ENCODE measurements around the gene KLC1. TPM values are rescaled to one million over a fixed set of nuclear protein-coding genes. Genes with fewer than 3 reads are reported as not detected.

KLC1 gene
- total RNA-seq, 1 donor from 2014 or later, result 975 TPM

GRCh38 chr14:103729496-103730448 is 100.8 kb downstream of the KLC1 start:
- H3K9me3 Mint-ChIP-seq (ENCODE audit: unreplicated experiment), result peaks cover 4% of the 10 kb centered on the region
- TF ChIP-seq, protein P1, sequence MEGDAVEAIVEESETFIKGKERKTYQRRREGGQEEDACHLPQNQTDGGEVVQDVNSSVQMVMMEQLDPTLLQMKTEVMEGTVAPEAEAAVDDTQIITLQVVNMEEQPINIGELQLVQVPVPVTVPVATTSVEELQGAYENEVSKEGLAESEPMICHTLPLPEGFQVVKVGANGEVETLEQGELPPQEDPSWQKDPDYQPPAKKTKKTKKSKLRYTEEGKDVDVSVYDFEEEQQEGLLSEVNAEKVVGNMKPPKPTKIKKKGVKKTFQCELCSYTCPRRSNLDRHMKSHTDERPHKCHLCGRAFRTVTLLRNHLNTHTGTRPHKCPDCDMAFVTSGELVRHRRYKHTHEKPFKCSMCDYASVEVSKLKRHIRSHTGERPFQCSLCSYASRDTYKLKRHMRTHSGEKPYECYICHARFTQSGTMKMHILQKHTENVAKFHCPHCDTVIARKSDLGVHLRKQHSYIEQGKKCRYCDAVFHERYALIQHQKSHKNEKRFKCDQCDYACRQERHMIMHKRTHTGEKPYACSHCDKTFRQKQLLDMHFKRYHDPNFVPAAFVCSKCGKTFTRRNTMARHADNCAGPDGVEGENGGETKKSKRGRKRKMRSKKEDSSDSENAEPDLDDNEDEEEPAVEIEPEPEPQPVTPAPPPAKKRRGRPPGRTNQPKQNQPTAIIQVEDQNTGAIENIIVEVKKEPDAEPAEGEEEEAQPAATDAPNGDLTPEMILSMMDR (IDR thresholded peaks at IDR 0.05; ENCODE audit: partially characterized antibody, unreplicated experiment), result no peak
- H3K4me1 Mint-ChIP-seq (ENCODE audit: low read depth, unreplicated experiment), result peaks cover 8% of the 10 kb centered on the region
- peaks cover 3% of the 10 kb centered on the region for H3K36me3 Mint-ChIP-seq (ENCODE audit: unreplicated experiment)
- no peak overlapping the region for H3K4me3 Mint-ChIP-seq (ENCODE audit: unreplicated experiment)
- no peak for DNase-seq
- H3K27ac Mint-ChIP-seq (ENCODE audit: unreplicated experiment), result no peak overlapping the region
- peaks cover 3% of the 10 kb centered on the region for H3K27me3 Mint-ChIP-seq (ENCODE audit: unreplicated experiment)

DNA sequence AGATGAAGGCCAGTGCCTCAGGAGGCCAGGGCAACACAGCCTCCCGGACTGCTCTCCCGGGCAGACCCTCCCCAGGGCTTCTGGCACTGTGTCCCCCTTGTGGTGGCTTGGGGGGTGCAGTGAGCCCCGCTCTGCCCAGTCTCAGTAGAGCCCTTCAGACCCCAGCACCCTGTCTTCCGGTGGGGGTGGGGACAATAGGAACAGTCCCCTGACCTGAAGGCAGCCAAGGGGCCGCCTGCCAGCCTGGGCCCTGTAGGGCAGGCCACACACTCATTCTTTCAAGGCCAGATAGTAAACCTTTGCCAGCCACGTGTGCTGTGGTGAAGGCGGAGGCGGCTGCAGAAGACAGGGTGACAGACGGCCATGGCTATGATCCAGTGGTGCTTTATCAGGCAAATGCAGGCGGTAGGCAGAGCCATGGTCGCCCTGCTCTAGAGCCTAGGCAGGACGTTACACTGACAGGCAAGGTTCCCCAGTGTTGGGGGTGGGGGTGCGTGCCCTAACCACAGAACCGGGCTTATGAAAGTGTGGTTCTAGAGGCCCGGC is 101.6 kb downstream of the KLC1 start:
- Mint-ChIP-seq H3K9me3 (ENCODE audit: unreplicated experiment) (peaks cover 4% of the 10 kb centered on the region), H3K36me3 (ENCODE audit: unreplicated experiment) (peaks cover 3% of the 10 kb centered on the region), H3K27me3 (ENCODE audit: unreplicated experiment) (peaks cover 7% of the 10 kb centered on the region), H3K27ac (ENCODE audit: unreplicated experiment) (no peak overlapping the region), H3K4me1 (ENCODE audit: low read depth, unreplicated experiment) (peaks cover 9% of the 10 kb centered on the region), H3K4me3 (ENCODE audit: unreplicated experiment) (no peak overlapping the region)
- TF ChIP-seq, protein P1 (IDR thresholded peaks at IDR 0.05; ENCODE audit: partially characterized antibody, unreplicated experiment), result peak; percentile 17
- DNase-seq, result no peak

GRCh38 chr14:103731481-103731880 is 102.5 kb downstream of the KLC1 start:
- Mint-ChIP-seq H3K27me3 (ENCODE audit: unreplicated experiment) (peaks cover 7% of the 10 kb centered on the region), H3K27ac (ENCODE audit: unreplicated experiment) (no peak overlapping the region), H3K36me3 (ENCODE audit: unreplicated experiment) (peaks cover 3% of the 10 kb centered on the region), H3K4me1 (ENCODE audit: low read depth, unreplicated experiment) (peaks cover 14% of the 10 kb centered on the region), H3K9me3 (ENCODE audit: unreplicated experiment) (peaks cover 4% of the 10 kb centered on the region), H3K4me3 (ENCODE audit: unreplicated experiment) (no peak overlapping the region)
- TF ChIP-seq, protein P1 (IDR thresholded peaks at IDR 0.05; ENCODE audit: partially characterized antibody, unreplicated experiment), result no peak
- DNase-seq, result no peak

DNA sequence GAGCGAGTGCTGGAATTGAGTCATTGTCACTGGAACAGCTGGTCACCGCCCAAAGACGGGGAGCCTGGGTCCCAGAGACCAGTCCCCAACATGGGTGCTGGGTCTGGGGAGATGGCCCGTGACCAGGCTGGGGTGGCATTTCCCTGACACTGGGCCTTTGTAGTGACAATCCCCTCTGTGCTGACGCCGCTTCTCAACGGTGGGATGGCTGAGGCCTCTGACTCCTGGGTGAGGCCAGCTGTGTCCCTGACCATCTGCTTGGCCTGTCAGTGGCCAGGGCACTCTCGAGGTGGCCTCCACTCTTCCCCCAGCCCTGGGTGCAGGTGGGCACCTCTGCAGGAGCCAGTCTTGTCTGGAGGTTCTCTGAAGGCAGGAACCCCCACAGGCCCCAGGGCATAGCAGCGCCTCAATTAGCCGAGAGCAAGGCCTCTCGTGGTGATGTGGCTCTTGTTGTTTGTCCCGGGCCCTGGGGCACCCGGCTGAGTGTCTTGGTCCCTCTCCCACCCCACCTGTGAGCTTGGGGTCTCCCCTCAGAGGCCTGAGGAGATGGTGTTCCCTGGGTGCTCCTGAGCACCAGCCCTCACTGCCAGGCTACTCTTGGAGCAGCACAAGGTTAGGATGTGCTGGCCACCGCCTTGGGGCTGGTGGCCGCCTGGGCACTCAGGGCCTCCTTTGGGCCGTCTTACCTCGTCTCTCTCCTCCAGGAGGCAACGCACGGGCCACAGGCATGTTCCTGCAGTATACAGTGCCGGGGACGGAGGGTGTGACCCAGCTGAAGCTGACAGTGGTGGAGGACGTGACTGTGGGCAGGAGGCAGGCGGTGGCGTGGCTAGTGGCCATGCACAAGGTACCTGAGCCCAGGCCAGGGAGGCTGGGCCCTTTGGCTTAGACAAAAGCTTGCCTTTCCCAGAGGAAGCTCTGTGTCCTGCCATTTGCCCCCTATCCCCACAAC is 103.2 kb downstream of the KLC1 start:
- TF ChIP-seq, protein P1 (IDR thresholded peaks at IDR 0.05; ENCODE audit: partially characterized antibody, unreplicated experiment), result no peak
- no peak overlapping the region for H3K27ac Mint-ChIP-seq (ENCODE audit: unreplicated experiment)
- peaks cover 7% of the 10 kb centered on the region for H3K27me3 Mint-ChIP-seq (ENCODE audit: unreplicated experiment)
- H3K36me3 Mint-ChIP-seq (ENCODE audit: unreplicated experiment), result peaks cover 3% of the 10 kb centered on the region
- peaks cover 14% of the 10 kb centered on the region for H3K4me1 Mint-ChIP-seq (ENCODE audit: low read depth, unreplicated experiment)
- no peak for DNase-seq
- no peak overlapping the region for H3K4me3 Mint-ChIP-seq (ENCODE audit: unreplicated experiment)
- H3K9me3 Mint-ChIP-seq (ENCODE audit: unreplicated experiment), result peaks cover 4% of the 10 kb centered on the region

All from glutamatergic neuron (in vitro differentiated cells).